Neural cell (in vitro differentiated cells): ENCODE data around the gene SGPP2.

Source experiments
- CTCF ChIP-seq: fragments of 450-650 bp; IDR thresholded peaks from 2 replicates; pipeline ENCODE4 v1.5.1; 2014; ENCODE audit warnings: antibody characterized with exemption, mild to moderate bottlenecking, moderate library complexity; ENCODE audit not compliant: poor library complexity, severe bottlenecking
- EP300 ChIP-seq: fragments of 450-650 bp; conservative IDR thresholded peaks from 2 replicates; pipeline ENCODE4 v1.6.1; 2014; ENCODE audit warnings: antibody characterized with exemption, mild to moderate bottlenecking, moderate library complexity; ENCODE audit not compliant: poor library complexity, severe bottlenecking
- EZH2 ChIP-seq: fragments of 200-600, 300-800 bp; shearing (Covaris generic), sonication (generic); IDR thresholded peaks from 2 replicates; pipeline ENCODE4 v1.6.1; 2014; ENCODE audit warnings: antibody characterized with exemption, low read length, borderline replicate concordance, mild to moderate bottlenecking; ENCODE audit not compliant: insufficient read depth, poor library complexity, severe bottlenecking
- MXI1 ChIP-seq: fragments of 450-650 bp; conservative IDR thresholded peaks from 2 replicates; pipeline ENCODE4 v1.6.1; 2014; ENCODE audit warnings: antibody characterized with exemption, mild to moderate bottlenecking; ENCODE audit not compliant: poor library complexity, severe bottlenecking
- POLR2AphosphoS5 ChIP-seq: IDR thresholded peaks from 2 replicates; pipeline ENCODE4 v1.6.1; 2012
- RAD21 ChIP-seq: fragments of 450-650 bp; conservative IDR thresholded peaks from 2 replicates; pipeline ENCODE4 v1.6.1; 2014; ENCODE audit warnings: antibody characterized with exemption, mild to moderate bottlenecking, moderate library complexity
- REST ChIP-seq: IDR thresholded peaks from 2 replicates; pipeline ENCODE4 v1.6.1; 2012; ENCODE audit warnings: borderline replicate concordance
- SMC3 ChIP-seq: fragments of 450-650 bp; conservative IDR thresholded peaks from 2 replicates; pipeline ENCODE4 v1.6.1; 2014; ENCODE audit warnings: antibody characterized with exemption, mild to moderate bottlenecking, moderate library complexity; ENCODE audit not compliant: poor library complexity
- TAF1 ChIP-seq: IDR thresholded peaks from 2 replicates; pipeline ENCODE4 v1.6.1; 2012; ENCODE audit warnings: low read depth

GRCh38 chr2:222445227-222445626 lies 20.9 kb downstream of the SGPP2 start:
- no peak for TF ChIP-seq RAD21
- TF ChIP-seq CTCF: no peak
- TF ChIP-seq REST: no peak
- no peak for TF ChIP-seq POLR2AphosphoS5
- TF ChIP-seq TAF1: no peak
- no peak for TF ChIP-seq SMC3
- TF ChIP-seq EZH2: no peak
- no peak for TF ChIP-seq EP300
- no peak for TF ChIP-seq MXI1
